ENCODE results near the gene EIF2A.
"Not testable (repeated sequence)": the region's sequence is repeated elsewhere in the genome, so short reads cannot be mapped to it uniquely, and the experiment has no call there.

Gene EIF2A

GRCh38 chr3:150613709-150614480 lies 67.3 kb downstream of the EIF2A start:
- no peak overlapping the region for H3K4me3 ChIP-seq (ENCODE audit: low read depth, low read length)
- TF ChIP-seq CTCF (IDR thresholded peaks at IDR 0.05; ENCODE audit: low read depth, low read length, missing control alignments) = no peak
- DNase-seq (ENCODE audit: low read depth) = no peak

- no peak for DNase-seq (ENCODE audit: low read depth)
- no peak for TF ChIP-seq CTCF (IDR thresholded peaks at IDR 0.05; ENCODE audit: low read depth, low read length, missing control alignments)
- H3K4me3 ChIP-seq (ENCODE audit: low read depth, low read length) = no peak overlapping the region
These were observed 73.6 kb downstream of the EIF2A start for GRCh38 chr3:150620002-150620689.

GRCh38 chr3:150622955-150623354 lies 76.4 kb downstream of the EIF2A start:
- not testable (repeated sequence) for DNase-seq (ENCODE audit: low read depth); H3K4me3 ChIP-seq (ENCODE audit: low read depth, low read length)

GRCh38 chr3:150623945-150624344 lies 77.4 kb downstream of the EIF2A start:
- TF ChIP-seq CTCF (IDR thresholded peaks at IDR 0.05; ENCODE audit: low read depth, low read length, missing control alignments) = no peak
- no peak overlapping the region for H3K4me3 ChIP-seq (ENCODE audit: low read depth, low read length)
- DNase-seq (ENCODE audit: low read depth) = no peak

GRCh38 chr3:150626148-150626930 lies 79.8 kb downstream of the EIF2A start:
- no peak overlapping the region for H3K4me3 ChIP-seq (ENCODE audit: low read depth, low read length)
- DNase-seq (ENCODE audit: low read depth) = no peak
- no peak for TF ChIP-seq CTCF (IDR thresholded peaks at IDR 0.05; ENCODE audit: low read depth, low read length, missing control alignments)

- DNase-seq (ENCODE audit: low read depth) = no peak
- TF ChIP-seq CTCF (IDR thresholded peaks at IDR 0.05; ENCODE audit: low read depth, low read length, missing control alignments) = no peak
- no peak overlapping the region for H3K4me3 ChIP-seq (ENCODE audit: low read depth, low read length)
These were observed 81.0 kb downstream of the EIF2A start for GRCh38 chr3:150627557-150627956.

GRCh38 chr3:150631515-150632221 lies 85.1 kb downstream of the EIF2A start:
- DNase-seq (ENCODE audit: low read depth) = no peak
- no peak for TF ChIP-seq CTCF (IDR thresholded peaks at IDR 0.05; ENCODE audit: low read depth, low read length, missing control alignments)
- no peak overlapping the region for H3K4me3 ChIP-seq (ENCODE audit: low read depth, low read length)
